Ovary (tissue), 3 donors: ENCODE measurements around the gene SULT6B1.

Source experiments
- EP300 ChIP-seq: sonication (generic); formaldehyde crosslinking; IDR thresholded peaks from one replicate; pipeline ENCODE4 v1.6.1; 2017; ENCODE audit warnings: antibody characterized with exemption
- POLR2A ChIP-seq: fragments of 450-650 bp; IDR thresholded peaks from one replicate; pipeline ENCODE4 v1.6.1; 2017; ENCODE audit warnings: antibody characterized with exemption, mild to moderate bottlenecking, moderate library complexity
- TF ChIP-seq, protein P1 (sequence below), 3 donors: fragments of 450-650 bp in 2 of 3; fragments of 200-600 bp in 1 of 3; IDR thresholded peaks; one replicate each; pipeline versions ENCODE4 v1.5.1 to v1.8.0; 2016 to 2022; ENCODE audit warnings: antibody characterized with exemption in 3 of 3, mild to moderate bottlenecking in 1 of 3
- donor health status: DM: no; HTN: no; CAD: no.

DNA sequence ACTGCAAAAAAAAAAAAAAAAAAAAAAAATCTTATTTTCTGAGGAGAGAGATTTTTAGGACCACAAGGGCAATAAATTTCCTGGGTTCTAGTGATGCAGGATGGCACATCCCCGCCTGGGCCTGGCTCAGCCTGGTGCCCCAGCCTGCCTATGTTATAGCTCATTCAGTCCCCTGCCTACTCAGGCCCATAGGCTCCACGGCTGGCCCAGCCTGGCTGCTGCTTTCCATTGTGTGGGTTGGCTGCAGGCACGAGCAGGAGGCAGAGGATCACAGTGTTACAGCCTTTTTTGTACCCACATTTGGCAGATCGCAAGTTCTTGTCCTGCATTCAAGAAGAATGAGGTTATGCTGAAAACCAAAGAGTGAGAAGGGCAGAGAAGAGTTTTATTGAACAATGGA lies 2.8 kb upstream of the SULT6B1 start:
- no peak for TF ChIP-seq POLR2A
- TF ChIP-seq, protein P1, sequence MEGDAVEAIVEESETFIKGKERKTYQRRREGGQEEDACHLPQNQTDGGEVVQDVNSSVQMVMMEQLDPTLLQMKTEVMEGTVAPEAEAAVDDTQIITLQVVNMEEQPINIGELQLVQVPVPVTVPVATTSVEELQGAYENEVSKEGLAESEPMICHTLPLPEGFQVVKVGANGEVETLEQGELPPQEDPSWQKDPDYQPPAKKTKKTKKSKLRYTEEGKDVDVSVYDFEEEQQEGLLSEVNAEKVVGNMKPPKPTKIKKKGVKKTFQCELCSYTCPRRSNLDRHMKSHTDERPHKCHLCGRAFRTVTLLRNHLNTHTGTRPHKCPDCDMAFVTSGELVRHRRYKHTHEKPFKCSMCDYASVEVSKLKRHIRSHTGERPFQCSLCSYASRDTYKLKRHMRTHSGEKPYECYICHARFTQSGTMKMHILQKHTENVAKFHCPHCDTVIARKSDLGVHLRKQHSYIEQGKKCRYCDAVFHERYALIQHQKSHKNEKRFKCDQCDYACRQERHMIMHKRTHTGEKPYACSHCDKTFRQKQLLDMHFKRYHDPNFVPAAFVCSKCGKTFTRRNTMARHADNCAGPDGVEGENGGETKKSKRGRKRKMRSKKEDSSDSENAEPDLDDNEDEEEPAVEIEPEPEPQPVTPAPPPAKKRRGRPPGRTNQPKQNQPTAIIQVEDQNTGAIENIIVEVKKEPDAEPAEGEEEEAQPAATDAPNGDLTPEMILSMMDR (IDR thresholded peaks at IDR 0.05), result no peak
- TF ChIP-seq EP300, result no peak
